GM18867 (cell line): ENCODE data around the gene PANK3.

Source experiments
- ATAC-seq: cut with Tn5 transposase; IDR thresholded peaks from one replicate; pipeline ENCODE4 v1.9.1; 2021; ENCODE audit warnings: mild to moderate bottlenecking, moderate library complexity; ENCODE audit not compliant: unreplicated experiment

PANK3 gene

GRCh38 chr5:168578538-168579487 lies at the start of gene PANK3:
PANK3 (minus strand) TSS chr5:168579368; CDS start chr5:168579283, 85 bp downstream.
- peak; percentile 67 for ATAC-seq

- ATAC-seq, result no peak
Observed at GRCh38 chr5:168624850-168625364, 45.7 kb upstream of the PANK3 start.

- ATAC-seq, result no peak
Observed at GRCh38 chr5:168620807-168621206, 41.6 kb upstream of the PANK3 start.

- no peak for ATAC-seq
Observed at GRCh38 chr5:168614661-168615060, 35.5 kb upstream of the PANK3 start.

- ATAC-seq, result no peak
Observed at GRCh38 chr5:168613996-168614395, 34.8 kb upstream of the PANK3 start.

- ATAC-seq, result no peak
Observed at GRCh38 chr5:168613396-168613795, 34.2 kb upstream of the PANK3 start.

- ATAC-seq, result peak; percentile 48
Observed at GRCh38 chr5:168612996-168613395, 33.8 kb upstream of the PANK3 start.

GRCh38 chr5:168612123-168612522 lies 33.0 kb upstream of the PANK3 start:
- ATAC-seq, result no peak

GRCh38 chr5:168611165-168611564 lies 32.0 kb upstream of the PANK3 start:
- no peak for ATAC-seq

- ATAC-seq, result no peak
Observed at GRCh38 chr5:168609806-168610482, 30.8 kb upstream of the PANK3 start.

GRCh38 chr5:168608821-168609220 lies 29.7 kb upstream of the PANK3 start:
- no peak for ATAC-seq

GRCh38 chr5:168608386-168608785 lies 29.2 kb upstream of the PANK3 start:
- ATAC-seq, result no peak

- peak; percentile 73 for ATAC-seq
Observed at GRCh38 chr5:168607946-168608345, 28.8 kb upstream of the PANK3 start.

GRCh38 chr5:168606562-168606961 lies 27.4 kb upstream of the PANK3 start:
- no peak for ATAC-seq

GRCh38 chr5:168604436-168604835 lies 25.3 kb upstream of the PANK3 start:
- no peak for ATAC-seq

- ATAC-seq, result no peak
Observed at GRCh38 chr5:168603746-168604145, 24.6 kb upstream of the PANK3 start.

GRCh38 chr5:168602517-168602916 lies 23.3 kb upstream of the PANK3 start:
- ATAC-seq, result no peak

GRCh38 chr5:168601972-168602371 lies 22.8 kb upstream of the PANK3 start:
- ATAC-seq, result no peak

GRCh38 chr5:168600409-168600808 lies 21.2 kb upstream of the PANK3 start:
- ATAC-seq, result no peak

GRCh38 chr5:168599826-168600225 lies 20.7 kb upstream of the PANK3 start:
- no peak for ATAC-seq

- ATAC-seq, result no peak
Observed at GRCh38 chr5:168598639-168599038, 19.5 kb upstream of the PANK3 start.

GRCh38 chr5:168596927-168597326 lies 17.8 kb upstream of the PANK3 start:
- no peak for ATAC-seq
